Endometrial microvascular endothelial cells (primary cell): Measurements from ENCODE around the gene CACNA2D2. TPM values are rescaled to one million over a fixed set of nuclear protein-coding genes. Genes with fewer than 3 reads are reported as not detected.

Source experiments
- in situ Hi-C: cut with HindIII; loops from 2 replicates; pipeline ENCODE4 v1.10.0; 2017; ENCODE audit warnings: low sequenced_read_pairs, low pct_unique_long_range_greater_than_20kb; ENCODE audit errors: inconsistent ontology term
- total RNA-seq: library from RNA; depleted of rRNA; stranded (reverse); fragments of >200 nt; gene quantifications from one replicate; pipeline ENCODE4 v1.2.3, GENCODE V29; 2015; ENCODE audit errors: inconsistent ontology term

CACNA2D2 gene
- total RNA-seq, 1 donor from 2014 or later = not detected

- in situ Hi-C loops = no loop called here
Measured at GRCh38 chr3:50364573-50365079, 138.8 kb downstream of the CACNA2D2 start.

DNA sequence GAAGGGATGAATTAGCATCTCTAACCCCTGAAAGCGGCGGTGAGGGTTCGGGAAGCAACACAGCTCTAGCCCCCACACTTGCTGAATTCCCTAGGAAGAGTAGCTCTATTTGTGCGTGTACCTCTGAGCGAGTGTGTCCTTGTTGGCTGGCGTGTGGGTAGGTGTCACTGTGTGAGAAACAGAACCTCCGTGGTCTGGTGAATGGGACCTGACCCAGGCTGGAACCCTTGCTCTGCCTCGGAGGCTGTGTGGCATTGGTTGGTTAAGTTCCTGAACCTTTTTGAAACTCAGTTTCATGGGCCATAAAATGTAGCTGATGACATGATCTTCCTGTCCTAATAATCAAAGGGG is 143.7 kb downstream of the CACNA2D2 start:
- in situ Hi-C loops = no loop called here

DNA sequence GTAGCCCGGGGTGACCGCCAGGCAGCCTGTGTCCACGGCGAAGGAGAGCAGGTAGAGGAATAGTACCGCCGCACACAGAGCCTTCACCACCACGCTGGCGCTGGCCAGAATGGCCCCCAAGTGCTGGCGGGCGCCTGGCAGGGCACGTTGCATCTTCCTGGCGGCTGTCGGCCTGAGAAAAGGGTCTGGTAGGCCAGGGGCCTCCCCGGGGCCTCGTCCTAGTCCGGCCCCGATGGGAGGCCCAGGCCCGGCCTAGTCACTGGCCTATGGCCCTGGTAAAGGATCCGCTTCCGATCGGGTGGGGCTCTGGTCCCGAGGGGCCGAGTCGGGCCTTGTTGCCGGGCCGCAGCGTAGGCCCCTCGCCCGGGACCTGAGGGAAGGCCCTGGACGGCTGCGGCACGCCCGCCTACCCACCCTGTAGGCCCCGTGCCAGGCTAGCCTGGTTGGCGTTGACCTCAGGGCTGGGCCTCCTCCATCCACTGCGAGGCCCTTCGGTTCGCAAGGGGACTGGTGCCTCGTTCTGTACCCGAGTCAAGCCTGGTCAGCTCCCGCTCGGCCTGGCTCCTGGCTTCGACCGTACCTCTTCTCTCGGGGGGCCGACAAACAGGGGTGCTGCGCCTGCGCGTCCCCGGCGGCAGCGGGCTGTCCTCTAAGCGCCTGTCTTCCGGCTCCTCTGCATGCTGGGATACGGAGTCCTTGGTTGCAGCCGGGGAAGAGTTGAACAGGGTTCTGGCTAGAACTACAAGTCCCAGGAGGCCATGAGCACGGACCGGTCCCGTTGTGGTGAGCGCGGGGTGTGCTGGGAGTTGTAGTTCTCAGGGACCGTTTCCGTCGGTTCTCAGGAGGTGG is 144.3 kb downstream of the CACNA2D2 start, which contains the start of gene TMEM115:
Gene TMEM115 (minus strand): TSS at position 611 of the 849 bp plus-strand sequence. CDS start 458 bp downstream, at position 153.
- in situ Hi-C loops = no loop called here

- in situ Hi-C loops = no loop called here
Measured at GRCh38 chr3:50358355-50358910, 145.0 kb downstream of the CACNA2D2 start.

GRCh38 chr3:50357481-50357880 is 146.0 kb downstream of the CACNA2D2 start:
- in situ Hi-C loops = no loop called here

GRCh38 chr3:50356553-50356952 is 146.9 kb downstream of the CACNA2D2 start:
- in situ Hi-C loops = no loop called here

GRCh38 chr3:50355829-50356552 is 147.4 kb downstream of the CACNA2D2 start:
- in situ Hi-C loops = no loop called here

GRCh38 chr3:50354850-50355249 is 148.6 kb downstream of the CACNA2D2 start:
- in situ Hi-C loops = no loop called here

GRCh38 chr3:50354186-50354764 is 149.2 kb downstream of the CACNA2D2 start:
- in situ Hi-C loops = no loop called here

- in situ Hi-C loops = no loop called here
Measured at GRCh38 chr3:50353245-50354004, 150.0 kb downstream of the CACNA2D2 start.

DNA sequence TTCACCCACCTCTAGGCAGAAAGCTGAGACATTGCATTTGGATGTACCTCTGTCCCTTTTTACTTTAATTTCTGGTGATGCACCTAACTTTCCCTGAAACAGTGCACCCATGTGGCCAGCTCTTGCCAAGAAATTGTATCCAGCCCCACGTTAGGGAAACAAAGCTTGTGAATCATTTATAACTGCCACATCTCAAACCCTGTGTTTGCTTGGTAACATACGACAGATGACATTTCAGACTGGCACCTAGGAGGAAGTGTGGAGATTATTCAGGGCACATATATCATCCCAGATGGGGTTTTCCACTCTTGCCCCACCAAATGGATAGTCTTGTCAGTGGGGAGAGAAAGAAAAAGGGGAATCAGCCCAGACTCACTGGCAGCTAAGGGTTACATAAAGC is 150.7 kb downstream of the CACNA2D2 start:
- in situ Hi-C loops = no loop called here

DNA sequence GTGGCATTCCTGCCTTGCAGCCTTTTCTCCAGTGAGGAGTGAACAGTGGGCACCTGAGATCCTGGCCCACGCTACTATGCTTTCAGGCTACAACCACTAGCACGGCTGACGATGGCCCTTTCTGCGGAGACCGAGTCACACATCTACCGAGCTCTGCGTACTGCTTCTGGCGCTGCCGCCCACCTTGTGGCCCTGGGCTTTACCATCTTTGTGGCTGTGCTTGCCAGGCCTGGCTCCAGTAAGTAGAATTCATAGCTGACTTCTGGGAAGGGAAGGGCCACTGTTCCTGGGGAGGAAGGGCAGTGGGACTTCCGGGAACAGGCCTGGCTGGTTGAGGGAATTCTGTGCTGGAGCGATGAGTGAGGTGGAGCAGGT is 152.1 kb downstream of the CACNA2D2 start:
- in situ Hi-C loops = no loop called here

GRCh38 chr3:50350527-50351322 is 152.7 kb downstream of the CACNA2D2 start, which contains the start of the genes CYB561D2 and NPRL2:
Gene CYB561D2 (plus strand): TSS chr3:50350862. CDS start chr3:50351434, 572 bp downstream.
Gene NPRL2 (minus strand): TSS chr3:50350775. CDS start chr3:50350652, 123 bp downstream.
- in situ Hi-C loops = no loop called here

GRCh38 chr3:50350213-50350526 is 153.3 kb downstream of the CACNA2D2 start:
- in situ Hi-C loops = no loop called here

DNA sequence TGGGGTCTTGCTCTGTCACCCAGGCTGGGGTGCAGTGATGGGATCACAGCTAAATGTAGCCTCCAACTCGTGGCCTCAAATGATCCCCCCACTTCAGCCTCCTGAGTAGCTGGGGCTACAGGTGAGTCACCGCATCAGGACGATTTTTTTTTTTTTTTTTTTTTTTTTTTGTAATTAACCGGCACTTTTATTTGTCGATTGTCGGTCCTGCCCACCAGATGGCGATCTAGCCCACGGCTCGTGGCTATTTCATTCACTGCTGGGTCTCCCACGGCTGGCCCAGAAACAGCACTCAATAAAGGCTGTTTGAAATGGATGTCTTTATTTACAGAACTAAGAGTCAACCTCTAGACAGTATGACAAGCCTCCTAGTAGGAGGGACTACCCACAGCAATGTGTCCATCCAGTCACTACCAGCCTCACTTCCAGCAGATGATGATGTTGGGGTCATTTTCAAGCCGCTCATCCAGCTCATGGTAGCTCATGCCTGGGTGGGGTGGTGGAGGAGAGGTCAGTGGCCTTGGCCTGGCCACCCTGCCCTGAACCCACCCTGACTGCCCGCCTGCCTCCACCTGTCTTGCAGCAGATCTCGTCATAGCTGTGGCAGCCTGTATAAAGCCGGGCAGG is 156.1 kb downstream of the CACNA2D2 start:
- in situ Hi-C loops = no loop called here

DNA sequence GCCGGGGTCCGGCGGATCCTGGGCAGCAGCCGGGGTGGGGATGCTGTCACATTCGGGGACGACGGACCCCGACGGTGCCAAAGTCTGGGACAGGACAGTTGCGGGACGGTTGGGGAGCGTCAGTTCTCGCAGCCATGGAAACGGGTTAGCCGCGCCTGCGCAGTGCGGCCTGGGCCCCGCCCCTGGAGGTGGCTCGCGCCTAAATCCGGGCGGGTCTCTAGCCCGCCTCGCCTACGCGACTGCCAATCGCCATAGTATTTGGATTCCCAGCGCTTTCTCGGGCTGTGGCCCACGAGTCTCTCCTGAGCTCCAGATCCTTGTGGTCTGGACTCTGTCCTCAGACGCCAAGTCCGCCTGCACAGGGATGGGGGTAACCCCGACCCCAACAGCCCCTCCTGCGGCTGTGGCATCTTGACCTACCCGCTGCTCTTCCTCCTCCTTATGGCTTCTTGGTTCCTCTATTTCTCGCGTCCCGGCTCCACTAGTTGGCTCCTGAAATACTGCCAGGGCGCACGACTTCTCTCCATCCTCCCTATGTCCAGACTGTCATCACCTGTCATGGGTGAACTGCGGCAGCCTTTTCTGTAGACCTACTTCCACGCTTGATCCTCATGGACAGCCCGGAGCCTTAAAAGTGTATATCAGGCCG is 157.7 kb downstream of the CACNA2D2 start, which contains the start of gene ZMYND10:
Gene ZMYND10 (minus strand): TSS at position 147 of the 649 bp plus-strand sequence. CDS start 153 bp downstream, outside the sequence.
- in situ Hi-C loops = no loop called here

GRCh38 chr3:50345008-50345407 is 158.4 kb downstream of the CACNA2D2 start:
- in situ Hi-C loops = no loop called here
